T1000 (cell line): ENCODE results near the gene BSND.

Experiments used
- DNase-seq: peaks from one replicate; lab custom pipeline; 2025; ENCODE audit warnings: mixed read lengths; lab: John Stamatoyannopoulos, UW

The BSND gene

GRCh38 chr1:55048453-55049270 is 49.9 kb downstream of the BSND start:
- DNase-seq = no peak

- no peak for DNase-seq
Measured at GRCh38 chr1:55049271-55049913, 50.7 kb downstream of the BSND start.

- DNase-seq = no peak
Measured at GRCh38 chr1:55049914-55050278, 51.2 kb downstream of the BSND start.

- DNase-seq = no peak
Measured at GRCh38 chr1:55050283-55050682, 51.5 kb downstream of the BSND start.

GRCh38 chr1:55051169-55051568 is 52.4 kb downstream of the BSND start:
- DNase-seq = no peak

- DNase-seq = no peak
Measured at GRCh38 chr1:55051621-55052020, 52.9 kb downstream of the BSND start.

GRCh38 chr1:55052221-55053142 is 53.7 kb downstream of the BSND start:
- no peak for DNase-seq

GRCh38 chr1:55053265-55053954 is 54.7 kb downstream of the BSND start:
- no peak for DNase-seq

- no peak for DNase-seq
Measured at GRCh38 chr1:55054396-55054795, 55.7 kb downstream of the BSND start.

- DNase-seq = no peak
Measured at GRCh38 chr1:55055084-55055882, 56.5 kb downstream of the BSND start.

- no peak for DNase-seq
Measured at GRCh38 chr1:55055951-55056631, 57.4 kb downstream of the BSND start.

- DNase-seq = no peak
Measured at GRCh38 chr1:55056632-55056992, 57.9 kb downstream of the BSND start.

- no peak for DNase-seq
Measured at GRCh38 chr1:55057270-55057955, 58.7 kb downstream of the BSND start.

GRCh38 chr1:55057956-55058298 is 59.2 kb downstream of the BSND start:
- DNase-seq = no peak

GRCh38 chr1:55059302-55060132 is 60.8 kb downstream of the BSND start:
- no peak for DNase-seq

GRCh38 chr1:55060133-55060999 is 61.6 kb downstream of the BSND start:
- DNase-seq = no peak

GRCh38 chr1:55061000-55061705 is 62.4 kb downstream of the BSND start:
- no peak for DNase-seq
